Measurements from ENCODE around the gene SPATA17. TPM values are rescaled to one million over a fixed set of nuclear protein-coding genes. Genes with fewer than 3 reads are reported as not detected.

Gene SPATA17
- total and polyA plus RNA-seq, 2 experiments from 2014 or later = 1.2 to 3.5 TPM

- ATAC-seq (peak; percentile 62), DNase-seq (ENCODE audit: low spot score) (peak; percentile 12)
- no peak overlapping the region for H3K27ac Mint-ChIP-seq
Observed at GRCh38 chr1:217919683-217920388, 288.7 kb downstream of the SPATA17 start.

More at GRCh38 chr1:217919683-217920388, 288.7 kb downstream of the SPATA17 start:
- H3K79me2 ChIP-seq (replicated peaks; ENCODE audit: insufficient read depth) = no peaks in the 10 kb centered on the region
- H3K36me3 ChIP-seq (ENCODE audit: insufficient read depth) = no peaks in the 10 kb centered on the region
- H3F3A ChIP-seq (replicated peaks; ENCODE audit: low read depth) = no peaks in the 10 kb centered on the region
- H3K9me3 Mint-ChIP-seq = no peaks in the 10 kb centered on the region; the same call in 2 of the 3 replicates
- peaks cover 8% of the 10 kb centered on the region for H3K27me3 ChIP-seq (ENCODE audit: insufficient read depth)
- H3K4me3 ChIP-seq = no peak overlapping the region
- H4K20me1 ChIP-seq (replicated peaks; ENCODE audit: insufficient read depth) = no peaks in the 10 kb centered on the region
- H3K4me3 Mint-ChIP-seq = no peak overlapping the region
- H3K9me2 ChIP-seq (ENCODE audit: insufficient read depth) = no peaks in the 10 kb centered on the region
- H3K27me3 Mint-ChIP-seq (ENCODE audit: insufficient read depth, low read depth, poor library complexity) = peaks cover 9% of the 10 kb centered on the region
- H3K4me1 Mint-ChIP-seq = peaks cover 7% of the 10 kb centered on the region; the same call in 2 of the 3 replicates
- H3K36me3 Mint-ChIP-seq (ENCODE audit: low read depth) = no peaks in the 10 kb centered on the region
- TF ChIP-seq REST (IDR thresholded peaks at IDR 0.05; ENCODE audit: unreplicated experiment) (no peak), ZNF462 (CRISPR knock-in tag; IDR thresholded peaks at IDR 0.05) (no peak), CTCF (conservative IDR thresholded peaks at IDR 0.05; ENCODE audit: low read depth in 2 of 2) (no peak), EZH2phosphoT487 (IDR thresholded peaks at IDR 0.05; ENCODE audit: unreplicated experiment) (no peak), ZNF114 (CRISPR knock-in tag; IDR thresholded peaks at IDR 0.05) (no peak), JUNB (IDR thresholded peaks at IDR 0.05; ENCODE audit: unreplicated experiment) (no peak), CREB1 (CRISPR knock-in tag; IDR thresholded peaks at IDR 0.05; ENCODE audit: low read depth) (no peak), EZH2 (IDR thresholded peaks at IDR 0.05; ENCODE audit: low read depth, unreplicated experiment) (no peak), STAT1 (IDR thresholded peaks at IDR 0.05; ENCODE audit: unreplicated experiment) (no peak), ETS1 (IDR thresholded peaks at IDR 0.05) (no peak), NANOG (IDR thresholded peaks at IDR 0.05; ENCODE audit: borderline replicate concordance) (no peak), ZNF331 (CRISPR knock-in tag; IDR thresholded peaks at IDR 0.05; ENCODE audit: low read depth) (no peak), POLR2AphosphoS5 (IDR thresholded peaks at IDR 0.05; ENCODE audit: low read depth) (no peak)
- H3K27ac ChIP-seq (ENCODE audit: low read depth) = no peak overlapping the region
- H2AFZ ChIP-seq = peak overlapping the region; percentile 67; the same call in 1 of the 2 replicates
- no peak overlapping the region for H3K4me2 ChIP-seq
- no peaks in the 10 kb centered on the region for H3K4me1 ChIP-seq (ENCODE audit: insufficient read depth)
